H1 (cell line): ENCODE results near the gene RNF32. TPM values are rescaled to one million over a fixed set of nuclear protein-coding genes. Genes with fewer than 3 reads are reported as not detected.

Source experiments
- PHF8 ChIP-seq: fragments of 200-600 bp; sonication (generic); conservative IDR thresholded peaks from 2 replicates; pipeline ENCODE4 v1.7.1; 2012; ENCODE audit warnings: low read depth, mild to moderate bottlenecking, inconsistent platforms, low read length, moderate library complexity
- RAD21 ChIP-seq, 2 experiments: IDR thresholded peaks in 1 of 2; conservative IDR thresholded peaks in 1 of 2; 2 replicates each; pipeline ENCODE4 v1.6.1; 2011; ENCODE audit warnings: low read depth in 2 of 2, low read length in 2 of 2, improper control_type of control experiment in 1 of 2, inconsistent platforms in 1 of 2, mild to moderate bottlenecking in 1 of 2, moderate library complexity in 1 of 2
- RNF2 ChIP-seq: fragments of 200-900, 300-1000 bp; sonication (generic); IDR thresholded peaks from 2 replicates; pipeline ENCODE4 v1.7.1; 2016; ENCODE audit warnings: borderline replicate concordance, low read depth, mild to moderate bottlenecking, antibody characterized with exemption, low read length; ENCODE audit not compliant: poor library complexity, severe bottlenecking; ENCODE audit errors: missing control alignments
- SIX5 ChIP-seq: IDR thresholded peaks from 2 replicates; pipeline ENCODE4 v1.6.1; 2011; ENCODE audit warnings: mild to moderate bottlenecking, low read depth, low read length
- polyA plus RNA-seq, 7 experiments: library from polyadenylated mRNA; depleted of rRNA in 3 of 7; stranded (reverse) in 5 of 7; unstranded in 2 of 7; fragments of >200 nt in 5 of 7; fragments of 200-250 nt in 2 of 7; gene quantifications; 1 replicate in 5 of 7; 2 replicates in 1 of 7; 4 replicates in 1 of 7; pipeline versions ENCODE4 v1.2.1 to v1.2.3, GENCODE V29; 2011 to 2013; ENCODE audit warnings: missing spikeins in 2 of 7, mixed read lengths in 2 of 7
- total RNA-seq: library from RNA; stranded (reverse); fragmentation: NEBNext Ultra II Directional; extraction: Animal tissue kit (Norgen Biotek cat#: 25700); gene quantifications from 2 replicates; pipeline ENCODE4 v1.2.1, GENCODE V29; 2021

The RNF32 gene
- total and polyA plus RNA-seq, 2 of the 8 experiments (the other 6 are each of a cell fraction or from before 2014, with no cell fraction given): 0.48 to 1.2 TPM

DNA sequence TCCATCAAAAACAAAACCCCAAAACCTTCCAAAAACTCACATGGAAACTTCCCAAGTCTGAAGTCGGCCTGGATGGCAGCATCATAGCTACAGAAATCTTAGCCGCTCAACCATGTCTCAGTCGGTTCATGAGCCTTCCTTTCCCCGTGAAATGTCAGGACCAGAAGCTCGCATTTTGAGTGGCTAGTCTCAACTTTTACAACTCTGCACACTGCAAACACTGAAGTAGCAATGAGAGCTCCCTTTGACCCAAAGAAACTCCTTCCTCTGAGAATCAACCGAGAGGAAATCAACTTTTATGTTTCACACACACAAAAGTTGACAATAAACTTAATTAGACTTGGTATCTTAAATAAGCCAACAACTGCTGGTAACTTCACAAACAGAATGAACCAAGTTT, 37.6 kb upstream of the RNF32 start (continued):
- no peak for TF ChIP-seq PHF8
- TF ChIP-seq RAD21 (IDR thresholded peaks at IDR 0.05 in 1 of 2, conservative IDR thresholded peaks at IDR 0.05 in 1 of 2; ENCODE audit: low read depth in 2 of 2, low read length in 2 of 2): no peak
- no peak for TF ChIP-seq SIX5
- TF ChIP-seq RNF2: no peak
- TF ChIP-seq, all 59 proteins: peak for 0
